C1 segment of cervical spinal cord (tissue), 14 donors: Measurements from ENCODE around the gene HDAC4.

Source experiments
- DNase-seq, 14 donors: peaks; one replicate each; lab custom pipeline; 2025; lab: John Stamatoyannopoulos, UW

The HDAC4 gene

DNA sequence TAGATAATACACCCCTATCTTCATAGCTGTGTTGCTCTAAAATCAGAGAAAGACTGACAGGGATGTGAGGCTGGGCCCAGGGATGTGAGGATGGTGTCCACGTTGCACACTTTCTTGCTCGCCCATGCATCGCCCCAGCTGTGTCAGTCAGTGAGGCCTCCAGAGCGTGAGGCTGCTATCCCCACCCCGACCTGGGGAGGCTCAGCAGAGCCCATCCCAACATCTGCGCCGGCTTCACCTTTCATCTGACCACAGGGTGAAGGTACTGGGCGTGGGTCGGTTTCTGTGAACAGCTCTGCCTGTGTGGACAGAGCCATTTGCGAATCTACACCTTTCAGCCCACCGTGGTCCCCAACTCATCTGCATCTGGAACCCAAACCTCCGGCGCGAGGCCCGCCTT, 255.7 kb downstream of the HDAC4 start:
- DNase-seq, result no peak

DNA sequence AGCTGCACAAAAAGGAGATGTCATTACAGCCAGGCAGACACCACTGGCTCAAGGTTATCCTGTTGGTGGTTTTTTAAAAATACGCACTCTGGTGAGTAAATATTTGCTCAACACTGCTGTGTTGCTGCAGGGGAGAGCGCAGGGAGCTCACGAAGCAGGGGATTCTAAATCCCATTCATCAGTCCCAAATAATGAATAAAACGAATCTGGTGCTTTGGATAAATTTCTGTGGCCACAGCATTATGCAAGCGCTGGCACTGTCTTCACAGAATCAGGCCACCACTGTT, 256.2 kb downstream of the HDAC4 start:
- no peak for DNase-seq

DNA sequence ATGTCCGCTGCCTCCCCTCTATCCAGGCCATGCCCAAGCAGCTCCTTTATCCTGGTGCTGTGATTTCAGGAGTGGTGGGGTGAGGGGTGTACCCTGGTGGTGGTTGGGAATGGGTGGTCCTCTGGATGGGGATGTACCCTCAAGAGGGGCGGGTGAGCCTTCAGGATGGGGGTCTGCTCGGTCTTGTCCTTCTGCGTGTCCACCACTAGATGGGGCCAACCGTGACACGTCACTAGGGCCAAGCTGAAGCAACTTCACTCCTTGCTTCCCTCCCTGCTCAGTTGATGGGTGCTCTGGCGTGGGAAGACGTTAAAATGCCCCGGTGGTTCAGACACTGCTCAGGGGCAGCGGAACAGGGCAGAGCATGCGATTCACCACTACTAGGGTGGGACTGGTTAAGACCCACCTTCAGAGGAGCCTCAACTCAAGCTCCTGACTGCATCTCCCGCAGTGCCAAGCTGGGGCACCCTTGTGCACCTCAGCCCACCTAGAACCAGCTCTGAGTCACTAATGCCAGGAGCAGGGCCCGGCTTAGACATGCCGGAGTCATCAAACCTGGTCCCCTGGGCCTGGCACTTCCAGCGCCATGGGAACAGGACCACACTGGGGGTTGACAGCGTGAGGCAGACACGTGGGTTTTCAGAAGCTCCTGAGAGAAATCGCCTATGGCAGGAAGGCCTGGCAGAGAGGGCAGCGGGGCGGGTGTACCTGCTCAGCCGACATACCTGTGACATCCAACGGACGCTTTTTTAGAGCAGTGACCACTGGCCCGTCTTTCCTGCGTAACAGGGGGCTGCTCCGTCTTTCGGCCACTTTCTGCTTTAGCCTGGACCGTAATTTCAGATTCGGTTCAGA, 256.7 kb downstream of the HDAC4 start:
- peak in 4 of 14 donors; percentile 17 to 30 (median 24) for DNase-seq

DNA sequence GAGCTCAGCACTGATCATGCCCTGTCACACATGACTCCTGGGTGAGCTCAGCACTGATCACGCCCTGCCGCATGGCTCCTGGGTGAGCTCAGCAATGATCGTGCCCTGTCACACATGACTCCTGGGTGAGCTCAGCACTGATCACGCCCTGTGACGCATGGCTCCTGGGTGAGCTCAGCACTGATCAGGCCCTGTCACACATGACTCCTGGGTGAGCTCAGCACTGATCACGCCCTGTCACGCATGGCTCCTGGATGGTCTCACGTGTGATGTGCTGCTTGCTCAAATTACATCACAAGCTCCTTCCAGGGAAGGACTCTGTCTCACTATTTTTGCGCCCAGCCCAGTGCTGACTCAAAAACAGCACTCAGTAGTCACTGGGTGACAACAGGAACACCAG, 258.0 kb downstream of the HDAC4 start:
- DNase-seq, result no peak

DNA sequence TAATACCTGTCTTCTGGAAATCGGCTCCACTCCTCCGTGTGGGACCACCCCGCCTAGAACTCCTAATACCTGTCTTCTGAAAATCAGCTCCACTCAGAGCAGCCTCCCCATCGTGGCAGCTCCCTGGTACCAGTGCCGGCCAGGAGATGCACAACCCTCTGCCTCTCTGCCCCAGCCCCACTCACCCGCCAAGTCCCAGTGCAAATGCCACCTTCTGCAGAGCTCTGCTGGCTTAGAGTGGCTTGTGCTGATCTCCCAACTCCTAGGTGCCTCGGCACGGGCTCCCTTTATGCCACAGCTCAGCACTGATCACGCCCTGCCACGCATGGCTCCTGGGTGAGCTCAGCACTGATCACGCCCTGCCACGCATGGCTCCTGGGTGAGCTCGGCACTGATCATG, 258.5 kb downstream of the HDAC4 start:
- no peak for DNase-seq

DNA sequence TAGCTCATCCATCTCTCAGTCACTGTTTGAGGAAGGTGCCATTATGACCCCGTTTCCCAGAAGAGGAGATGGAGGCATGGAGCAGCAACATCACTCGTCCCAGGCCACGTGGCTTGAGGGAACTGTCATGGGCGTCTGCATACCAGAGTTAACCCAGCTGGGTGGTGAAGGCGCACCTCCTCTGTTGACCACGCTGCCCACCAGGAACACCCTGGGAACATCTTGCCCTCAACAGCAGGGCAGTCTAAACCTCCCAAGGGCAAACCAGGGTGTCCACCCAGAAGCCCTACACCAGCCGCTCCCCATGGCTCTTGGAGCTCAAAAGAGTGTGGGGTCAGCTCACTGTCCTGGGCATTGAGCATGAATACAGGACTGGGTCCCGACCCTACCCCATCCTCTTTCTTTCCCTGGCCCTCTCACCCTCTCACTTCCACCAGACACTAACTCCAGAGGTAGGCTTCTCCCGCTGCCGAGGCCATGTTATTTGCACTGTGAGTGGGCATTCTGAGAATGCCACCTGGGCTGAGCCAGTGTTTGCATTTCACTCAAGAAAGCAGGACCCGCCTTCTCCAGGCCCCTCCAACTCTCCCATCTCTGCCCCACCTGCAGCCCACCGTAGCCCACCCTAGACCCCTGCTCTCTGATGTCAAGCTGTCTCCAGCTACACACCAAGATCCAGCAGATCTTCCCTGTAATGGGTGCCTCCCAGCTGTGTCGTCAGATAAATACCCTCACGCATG, 259.6 kb downstream of the HDAC4 start:
- no peak for DNase-seq

DNA sequence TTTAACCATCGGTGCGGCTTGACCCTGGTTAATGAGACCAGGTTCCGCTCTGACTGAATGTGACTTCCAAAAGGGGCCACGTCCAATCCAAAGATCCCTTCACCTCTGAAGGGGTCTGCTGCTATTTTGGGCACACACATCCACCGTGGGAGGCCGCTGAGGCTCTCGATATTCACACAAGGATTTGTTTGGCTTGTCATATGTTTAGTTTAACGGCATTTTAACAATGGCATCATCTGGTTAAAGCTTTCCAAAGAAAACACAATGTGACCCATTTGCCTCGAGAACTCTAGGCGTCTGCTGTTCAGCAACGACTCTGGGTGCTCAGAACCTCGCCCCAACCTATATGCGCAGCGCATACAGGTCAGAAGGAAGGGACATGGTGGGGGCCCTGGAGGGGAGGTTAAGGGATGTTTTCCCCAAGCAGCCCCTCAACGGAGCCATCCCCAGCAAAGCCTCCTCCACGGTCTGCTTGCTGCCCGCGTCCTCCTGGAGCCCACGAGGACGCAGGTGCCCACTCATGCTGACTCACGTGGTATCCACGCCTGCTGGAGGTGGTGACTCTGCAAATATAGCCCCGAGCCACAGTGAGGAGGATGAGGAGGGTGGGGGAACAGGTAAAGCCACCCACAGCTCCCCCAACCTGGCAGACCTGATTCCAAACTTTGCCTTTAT, 260.3 kb downstream of the HDAC4 start:
- no peak for DNase-seq

DNA sequence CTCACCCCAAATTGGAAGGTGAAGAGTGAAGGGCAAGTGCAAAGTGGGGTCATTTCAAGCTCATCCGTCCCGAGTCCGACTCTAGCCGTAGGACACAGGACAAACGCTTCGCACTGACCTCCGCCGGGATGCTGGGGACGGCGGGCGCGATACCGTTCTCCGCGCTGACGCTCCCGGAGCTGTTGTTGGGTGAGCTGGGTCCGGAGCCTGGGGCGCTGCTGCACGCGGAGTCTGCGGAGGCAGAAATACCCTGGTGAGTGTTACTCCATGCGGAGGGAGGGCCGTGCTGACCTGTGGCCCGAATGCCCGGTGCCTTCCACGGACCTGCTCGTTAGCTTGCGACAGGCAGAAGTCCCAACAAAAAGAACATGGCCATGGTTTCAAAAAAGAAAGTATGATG, 261.3 kb downstream of the HDAC4 start:
- DNase-seq, result no peak

DNA sequence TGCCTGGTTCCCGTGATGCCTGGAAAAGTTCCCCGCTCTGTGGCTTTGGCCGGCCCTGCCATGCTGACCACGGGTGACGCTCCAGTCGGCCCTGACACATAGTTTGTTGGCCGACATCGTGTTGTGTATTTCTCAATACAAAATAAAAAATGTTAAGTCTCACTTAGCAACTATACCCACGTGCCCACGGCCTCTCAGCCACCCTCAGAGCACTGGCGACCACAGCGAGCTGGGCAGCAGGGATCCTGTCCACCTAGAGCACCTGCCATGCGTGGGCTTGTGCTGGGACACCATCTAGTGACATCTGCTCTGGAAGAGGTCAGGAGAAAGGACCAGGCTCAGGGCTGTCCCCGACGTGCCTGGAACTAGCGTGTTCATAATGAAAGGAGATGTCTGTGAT, 261.7 kb downstream of the HDAC4 start:
- no peak for DNase-seq

DNA sequence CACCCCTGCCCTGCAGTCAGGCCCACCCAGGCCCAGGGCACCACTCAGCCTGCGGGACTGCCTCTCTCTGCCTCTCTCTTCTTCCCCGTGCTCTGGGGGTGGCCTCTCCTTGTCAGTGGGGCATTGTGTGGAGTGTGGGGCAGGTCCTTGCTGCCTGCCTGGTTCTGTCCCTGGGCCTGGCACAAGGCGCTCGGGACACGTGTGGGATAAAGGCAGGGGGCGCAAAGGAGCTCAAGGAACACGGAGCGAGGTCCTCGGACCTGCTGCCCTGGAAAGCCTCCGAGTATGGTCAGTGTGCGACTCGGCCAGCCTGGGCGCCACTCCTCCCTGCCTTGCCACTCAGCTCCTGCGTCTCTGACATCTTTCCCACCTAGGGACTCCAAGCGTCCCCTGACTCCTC, 262.2 kb downstream of the HDAC4 start:
- peak in 2 of 14 donors; percentile 18 to 42 for DNase-seq

DNA sequence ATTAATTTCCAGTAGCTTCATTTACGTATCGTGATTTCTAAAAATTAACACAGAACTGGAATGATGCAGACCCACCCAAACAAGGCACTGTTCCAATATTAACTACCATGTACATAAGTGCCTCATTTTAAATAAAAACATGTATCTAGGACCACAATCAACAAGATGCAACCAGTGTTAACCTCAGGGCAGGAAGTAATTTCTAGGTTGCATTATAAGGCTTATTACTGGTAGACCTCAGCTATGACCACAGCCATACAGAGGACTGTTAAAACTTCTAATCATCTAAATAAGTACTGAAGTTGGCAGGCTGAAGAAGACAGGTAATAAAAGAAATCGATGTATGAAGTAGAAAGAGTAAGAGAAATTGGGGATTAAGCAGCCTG, 262.9 kb downstream of the HDAC4 start:
- no peak for DNase-seq

DNA sequence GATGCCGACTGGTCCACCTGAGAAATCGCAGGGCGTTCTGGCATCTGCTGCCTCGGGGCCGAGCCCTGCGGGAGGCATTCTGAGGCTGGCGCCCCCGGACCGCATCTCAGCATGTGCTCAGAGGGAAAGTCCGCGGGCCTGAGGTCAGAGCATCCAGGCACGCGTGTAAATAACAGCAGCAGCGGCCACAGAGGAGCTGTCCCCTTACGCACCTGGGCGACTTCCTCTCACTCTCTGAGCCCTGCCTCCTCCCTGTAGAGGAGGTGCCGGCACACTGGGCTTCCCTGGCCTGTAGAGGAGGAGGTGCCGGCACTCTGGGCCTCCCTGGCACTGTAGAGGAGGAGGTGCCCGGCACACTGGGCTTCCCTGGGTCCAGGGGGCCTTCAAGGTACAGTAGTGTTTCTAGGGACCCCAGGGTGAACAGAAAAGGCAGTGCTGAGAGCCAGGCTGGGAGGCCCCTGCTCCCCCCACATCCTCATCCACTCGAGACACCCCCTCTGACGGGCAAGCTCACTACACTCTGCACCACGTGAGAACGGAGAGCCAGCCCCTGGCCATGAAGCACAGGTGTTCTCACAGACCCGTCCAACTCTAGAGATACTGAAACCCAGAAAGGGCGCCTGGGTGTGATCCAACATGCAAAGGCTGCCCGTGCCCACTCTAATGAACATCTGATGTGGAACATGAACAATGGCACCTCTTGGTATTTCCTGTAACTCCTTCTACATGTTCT, 263.5 kb downstream of the HDAC4 start:
- DNase-seq, result no peak

DNA sequence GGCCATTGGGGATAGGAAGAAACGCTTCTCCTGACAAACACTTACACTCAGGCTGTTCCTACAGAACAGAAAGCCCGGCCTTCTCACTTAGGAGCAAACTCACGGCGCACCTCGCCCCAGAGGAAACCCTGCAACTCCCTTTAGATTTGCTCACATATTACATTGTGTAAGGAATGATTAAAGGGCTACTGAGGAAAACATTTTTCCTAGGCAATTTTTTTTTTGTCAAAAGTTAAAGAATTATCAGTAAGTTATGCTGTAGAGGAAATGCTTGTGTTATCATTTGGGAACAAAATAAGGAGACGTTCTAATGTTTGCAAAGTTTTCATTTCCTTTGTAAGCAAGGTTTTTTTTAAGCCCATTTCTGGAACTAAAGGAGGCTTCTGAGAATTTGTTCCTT, 264.1 kb downstream of the HDAC4 start:
- no peak for DNase-seq

DNA sequence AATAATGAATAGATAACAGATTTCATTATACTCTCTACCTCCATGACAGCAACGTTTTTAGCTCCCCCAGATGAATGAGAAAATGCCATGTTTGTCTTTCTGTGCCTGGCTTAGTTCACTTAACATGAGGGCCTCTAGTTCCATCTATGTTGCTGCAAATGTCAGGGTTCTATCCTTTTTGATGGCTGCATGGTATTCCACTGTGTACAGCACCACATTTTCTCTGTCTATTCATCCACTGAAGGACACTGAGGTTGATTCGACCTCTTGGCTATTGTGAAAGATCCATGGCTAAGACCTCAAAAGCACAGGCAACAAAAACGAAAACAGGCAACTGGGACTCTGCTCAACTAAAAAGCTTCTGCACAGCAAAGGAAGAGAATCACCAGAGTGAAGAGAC, 264.6 kb downstream of the HDAC4 start:
- DNase-seq, result no peak

DNA sequence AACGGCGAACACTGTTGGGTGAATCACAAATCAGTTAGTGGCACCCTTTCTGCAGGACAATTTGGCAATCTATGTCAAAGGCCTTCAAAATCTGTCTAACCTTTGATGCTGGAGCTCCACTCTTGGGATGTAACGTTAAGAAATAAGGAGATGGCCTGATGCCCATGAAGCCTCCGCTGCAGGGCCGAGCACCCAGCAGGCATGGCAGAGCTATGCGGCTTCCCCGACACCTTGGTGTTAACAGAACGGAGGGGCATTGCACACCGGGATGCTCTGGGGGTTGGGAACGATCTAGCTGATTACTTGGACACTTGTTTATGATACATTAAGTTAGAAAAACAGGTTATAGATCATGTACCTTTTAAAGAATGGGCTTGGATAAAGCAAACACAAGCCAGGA, 265.3 kb downstream of the HDAC4 start:
- no peak for DNase-seq

DNA sequence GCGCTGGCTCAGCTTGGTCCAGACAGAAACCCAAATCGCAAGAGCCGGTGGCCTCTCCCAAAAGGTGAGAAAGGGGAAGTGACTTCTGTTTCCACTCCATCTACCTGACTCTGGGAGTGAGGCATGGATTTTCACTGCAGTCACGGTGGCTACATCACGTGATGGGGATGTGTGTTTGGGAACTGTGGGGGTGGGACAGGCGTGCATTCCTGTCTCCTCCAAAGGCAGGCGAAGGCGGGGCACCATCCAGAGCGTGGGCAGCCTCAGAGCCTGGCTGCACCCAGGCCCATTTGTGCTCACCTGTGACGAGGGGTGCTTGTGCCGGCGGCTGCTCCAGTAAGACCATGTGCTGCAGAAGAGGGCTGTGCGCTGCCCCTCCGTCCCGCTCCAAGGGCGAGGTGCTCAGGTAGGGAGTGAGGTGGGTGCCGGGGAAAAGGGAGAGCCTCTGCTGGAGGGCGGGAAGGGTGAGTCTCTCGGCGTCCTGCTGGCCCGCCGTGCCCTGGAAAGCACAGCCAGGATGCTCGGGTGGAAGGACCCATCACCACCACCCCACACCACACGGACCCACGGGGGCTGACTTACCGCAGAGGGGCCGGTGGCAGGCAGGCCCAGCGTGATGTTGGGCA, 266.8 kb downstream of the HDAC4 start:
- DNase-seq, result no peak

DNA sequence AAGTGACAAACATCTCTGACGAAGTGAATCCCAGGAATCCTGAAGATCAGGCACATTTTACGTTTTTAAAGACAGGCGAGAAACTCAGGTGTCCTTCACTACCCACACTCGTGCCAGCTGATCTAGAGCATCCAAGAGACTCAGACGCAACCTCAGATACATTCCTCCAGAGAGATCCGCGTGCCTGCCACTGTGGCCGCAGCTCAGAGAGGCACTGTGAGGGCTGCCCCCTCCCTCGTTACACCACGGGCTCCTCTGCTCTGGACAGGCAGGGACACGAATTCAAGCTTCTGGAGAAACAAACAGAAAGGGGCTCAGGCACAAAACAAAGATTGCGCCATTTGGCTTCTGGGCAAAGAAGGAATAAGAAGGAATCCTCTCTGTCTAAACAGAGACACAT, 268.0 kb downstream of the HDAC4 start:
- no peak for DNase-seq

DNA sequence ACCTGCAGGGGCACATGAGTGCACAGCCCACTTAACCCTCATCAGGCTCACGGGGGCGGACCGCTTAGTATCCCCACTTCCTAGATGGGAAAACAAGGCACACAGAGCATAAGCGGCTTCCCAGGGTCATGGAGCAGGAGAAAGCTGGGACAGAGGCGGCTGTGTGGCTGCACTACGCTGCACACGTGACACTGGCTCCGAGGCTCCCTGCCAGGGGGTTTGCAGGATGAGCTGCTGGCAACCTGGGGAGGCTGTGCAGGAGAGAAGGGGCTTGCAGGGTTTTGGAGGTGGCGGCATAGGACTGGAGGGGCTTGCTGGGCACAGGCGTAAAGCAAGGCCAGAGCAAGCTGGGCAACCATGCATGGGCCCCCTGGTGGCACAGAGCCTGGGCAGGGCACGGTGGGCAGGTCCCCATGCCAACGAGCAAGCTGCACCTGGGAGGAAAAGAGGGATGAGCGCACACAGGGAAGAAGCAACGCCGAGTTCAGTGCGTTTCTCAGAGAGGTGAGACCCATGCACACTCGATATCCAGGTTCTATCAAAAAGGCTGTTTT, 268.6 kb downstream of the HDAC4 start:
- DNase-seq, result peak in 4 of 14 donors; percentile 35 to 58 (median 42)

DNA sequence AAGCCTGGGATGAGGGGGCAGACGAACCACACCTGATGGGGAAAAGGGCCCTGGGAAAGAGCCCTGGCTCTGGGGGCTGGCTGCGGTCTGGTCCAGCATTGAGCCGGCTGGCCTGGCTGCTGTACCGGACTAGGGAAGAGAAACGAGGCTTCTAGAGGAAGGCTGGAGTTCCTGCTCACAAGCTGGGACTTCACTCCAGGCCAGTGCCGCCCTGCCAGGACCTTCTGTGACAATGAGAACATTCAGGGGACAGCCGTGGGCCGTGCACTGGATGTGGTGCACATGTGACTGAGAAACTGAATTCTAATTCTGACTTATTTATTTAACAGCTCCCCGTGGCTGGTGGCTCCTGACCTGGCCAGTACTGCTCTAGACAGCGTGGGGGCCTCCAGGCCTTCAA, 269.3 kb downstream of the HDAC4 start:
- peak in 11 of 14 donors; percentile 12 to 72 (median 51) for DNase-seq

DNA sequence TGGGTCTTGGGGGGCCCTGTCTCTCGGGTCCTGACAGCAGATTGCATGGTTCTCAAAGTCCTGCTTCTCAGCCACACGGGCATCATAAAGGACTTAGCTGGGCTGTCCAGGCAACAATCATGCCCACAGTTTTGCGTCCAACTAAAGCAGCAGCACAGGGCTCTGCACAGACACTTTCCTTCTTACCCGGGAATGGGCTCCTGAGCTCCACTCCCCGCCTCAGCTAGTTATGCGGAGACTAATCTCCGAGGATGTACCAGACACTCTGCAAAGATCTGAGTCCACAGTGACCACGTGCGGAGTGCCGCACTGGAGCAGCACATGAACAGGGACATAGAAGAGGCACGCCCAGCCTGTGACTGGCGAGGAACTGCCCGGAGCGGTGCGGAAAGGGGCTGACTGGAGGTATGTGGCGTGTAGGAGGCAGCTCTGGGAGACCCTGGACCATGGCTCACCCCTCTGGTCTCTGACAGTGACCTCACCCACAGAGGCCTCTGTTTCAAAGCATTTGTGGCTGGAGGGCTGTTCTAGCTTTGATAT, 270.0 kb downstream of the HDAC4 start:
- no peak for DNase-seq

DNA sequence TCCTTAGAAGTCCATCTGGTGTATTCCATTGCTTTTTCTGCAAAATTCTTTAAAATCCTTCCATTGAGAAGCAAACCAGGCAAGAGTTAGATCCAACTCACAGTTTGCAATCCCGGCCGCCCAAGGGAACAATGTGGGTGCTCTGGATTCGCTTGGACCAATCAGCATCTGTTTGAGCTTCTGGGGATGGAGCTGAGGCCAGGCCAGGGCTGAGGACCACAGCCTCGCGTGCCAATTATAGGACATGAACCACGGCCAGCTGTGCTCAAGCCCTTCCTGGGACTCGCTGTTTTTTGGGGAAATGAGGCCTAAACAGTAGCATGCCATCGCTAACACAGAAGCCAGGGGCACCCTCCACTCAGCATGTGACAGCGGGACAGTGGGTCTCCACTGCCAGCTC, 270.8 kb downstream of the HDAC4 start:
- no peak for DNase-seq
